C4-2B (cell line): ENCODE data around the gene GFOD1.

Source experiments
- H3K27ac ChIP-seq: fragments of 450-650 bp; 2 replicates; pipeline ENCODE4 v1.5.1; 2017
- ZFX ChIP-seq: fragments of 450-650 bp; IDR thresholded peaks from 2 replicates; pipeline ENCODE4 v1.6.1; 2017
- TF ChIP-seq, protein P1 (sequence below): fragments of 450-650 bp; conservative IDR thresholded peaks from 2 replicates; pipeline ENCODE4 v1.5.1; 2017; ENCODE audit warnings: mild to moderate bottlenecking

GFOD1 gene

GRCh38 chr6:13409991-13410390 is 77.4 kb downstream of the GFOD1 start:
- no peak overlapping the region for H3K27ac ChIP-seq
- no peak for TF ChIP-seq ZFX
- TF ChIP-seq, protein P1, sequence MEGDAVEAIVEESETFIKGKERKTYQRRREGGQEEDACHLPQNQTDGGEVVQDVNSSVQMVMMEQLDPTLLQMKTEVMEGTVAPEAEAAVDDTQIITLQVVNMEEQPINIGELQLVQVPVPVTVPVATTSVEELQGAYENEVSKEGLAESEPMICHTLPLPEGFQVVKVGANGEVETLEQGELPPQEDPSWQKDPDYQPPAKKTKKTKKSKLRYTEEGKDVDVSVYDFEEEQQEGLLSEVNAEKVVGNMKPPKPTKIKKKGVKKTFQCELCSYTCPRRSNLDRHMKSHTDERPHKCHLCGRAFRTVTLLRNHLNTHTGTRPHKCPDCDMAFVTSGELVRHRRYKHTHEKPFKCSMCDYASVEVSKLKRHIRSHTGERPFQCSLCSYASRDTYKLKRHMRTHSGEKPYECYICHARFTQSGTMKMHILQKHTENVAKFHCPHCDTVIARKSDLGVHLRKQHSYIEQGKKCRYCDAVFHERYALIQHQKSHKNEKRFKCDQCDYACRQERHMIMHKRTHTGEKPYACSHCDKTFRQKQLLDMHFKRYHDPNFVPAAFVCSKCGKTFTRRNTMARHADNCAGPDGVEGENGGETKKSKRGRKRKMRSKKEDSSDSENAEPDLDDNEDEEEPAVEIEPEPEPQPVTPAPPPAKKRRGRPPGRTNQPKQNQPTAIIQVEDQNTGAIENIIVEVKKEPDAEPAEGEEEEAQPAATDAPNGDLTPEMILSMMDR: no peak

DNA sequence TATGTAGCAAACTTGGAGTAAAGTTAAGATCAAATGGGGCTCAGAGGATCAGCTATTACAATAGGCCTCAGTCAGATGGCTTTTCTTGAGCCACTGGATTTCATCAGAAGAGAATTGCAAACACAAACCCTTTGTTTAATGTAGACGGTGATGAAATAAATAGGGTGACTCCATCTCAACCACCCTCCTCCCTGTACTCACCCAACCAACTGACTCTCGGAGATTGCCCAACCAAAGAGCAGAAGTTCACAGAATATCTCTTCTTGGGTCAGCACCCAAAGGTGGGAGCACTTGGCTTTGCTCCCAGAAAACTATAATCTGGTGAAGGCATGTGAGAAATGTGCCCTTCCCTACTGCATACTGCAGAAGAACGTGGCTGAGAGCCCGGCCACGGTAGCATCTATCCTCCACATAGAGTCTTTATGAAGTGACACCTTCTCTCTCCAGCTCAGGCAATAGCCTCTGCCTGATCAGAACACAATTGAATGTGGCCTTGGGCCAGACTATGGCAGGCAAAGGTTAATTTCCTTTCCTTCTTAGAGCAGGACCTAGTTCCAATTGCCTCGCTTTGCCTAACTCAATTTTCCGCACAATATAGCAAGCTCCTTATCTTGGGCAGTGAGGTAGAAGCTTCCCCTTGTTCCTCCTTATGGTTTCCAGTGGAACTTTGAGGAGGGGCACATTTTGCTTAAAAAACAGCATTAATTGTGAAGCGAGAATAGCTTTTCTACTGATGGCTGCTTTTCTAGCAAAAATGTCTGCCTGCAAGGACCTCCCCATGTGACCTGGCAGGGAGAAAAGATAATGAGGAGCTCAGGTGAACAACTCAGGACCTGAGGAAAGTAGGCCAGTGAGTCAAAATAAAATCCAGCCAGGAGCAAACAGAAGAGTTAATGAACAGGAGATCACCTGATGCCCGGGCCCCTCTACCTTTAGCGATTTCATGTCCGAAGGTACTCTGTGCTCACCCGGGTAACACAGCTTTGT is 79.4 kb downstream of the GFOD1 start:
- no peak for TF ChIP-seq ZFX
- TF ChIP-seq, protein P1: no peak
- H3K27ac ChIP-seq: no peak overlapping the region

GRCh38 chr6:13407368-13407708 is 80.1 kb downstream of the GFOD1 start:
- no peak overlapping the region for H3K27ac ChIP-seq
- TF ChIP-seq, protein P1: no peak
- TF ChIP-seq ZFX: no peak

- no peak for TF ChIP-seq ZFX
- TF ChIP-seq, protein P1: no peak
- H3K27ac ChIP-seq: no peak overlapping the region
Observed at GRCh38 chr6:13406781-13407180, 80.6 kb downstream of the GFOD1 start.

GRCh38 chr6:13405961-13406477 is 81.4 kb downstream of the GFOD1 start:
- no peak overlapping the region for H3K27ac ChIP-seq
- no peak for TF ChIP-seq ZFX
- TF ChIP-seq, protein P1: no peak

GRCh38 chr6:13404892-13405254 is 82.5 kb downstream of the GFOD1 start:
- H3K27ac ChIP-seq: no peak overlapping the region
- TF ChIP-seq ZFX: no peak
- TF ChIP-seq, protein P1: no peak

DNA sequence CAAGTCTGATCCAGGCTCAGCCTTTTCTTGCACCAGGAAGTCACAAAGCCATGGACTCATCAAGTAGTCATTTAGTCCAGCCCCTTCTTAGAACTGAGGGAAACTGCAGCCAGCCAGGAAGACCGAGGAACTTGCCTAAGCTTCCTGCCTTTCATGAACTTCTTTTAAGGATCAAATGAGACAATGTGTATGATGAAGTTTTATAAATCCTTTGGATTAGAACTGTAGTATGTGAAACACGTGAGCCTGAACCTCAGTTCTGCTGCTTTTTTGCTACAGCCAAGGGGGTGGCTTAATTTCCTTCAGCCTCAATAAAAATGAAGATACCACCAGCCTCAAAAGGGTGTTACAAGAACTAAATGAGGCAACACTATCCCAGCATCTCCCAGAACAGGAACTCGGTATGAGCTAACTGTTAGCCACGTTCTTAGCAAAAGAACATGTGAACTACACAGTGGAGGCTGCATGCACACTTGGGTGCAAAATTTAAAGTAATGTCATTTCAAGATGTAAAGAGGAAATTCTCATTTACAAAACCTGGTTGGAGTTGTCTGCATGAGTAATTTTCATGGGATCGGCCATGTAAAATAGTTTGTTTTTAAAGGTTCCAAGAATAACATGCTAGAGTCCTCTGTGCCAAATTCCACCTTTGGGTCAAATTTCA is 83.0 kb downstream of the GFOD1 start:
- H3K27ac ChIP-seq: no peak overlapping the region
- TF ChIP-seq, protein P1: no peak
- TF ChIP-seq ZFX: no peak
